KOPT-K1 (cell line): ENCODE results near the gene NRIP1.

Experiments
- H3K27ac ChIP-seq: fragments of 200-600 bp; sonication (generic); 2 replicates; pipeline ENCODE4 v1.5.1; 2016; ENCODE audit warnings: antibody characterized with exemption, mild to moderate bottlenecking, low read depth, low read length; ENCODE audit not compliant: poor library complexity, severe bottlenecking
- H3K36me3 ChIP-seq: fragments of 200-600 bp; sonication (generic); 2 replicates; pipeline ENCODE4 v1.5.1; 2017; ENCODE audit warnings: antibody characterized with exemption, mild to moderate bottlenecking, low read length, moderate library complexity; ENCODE audit not compliant: insufficient read depth
- H3K9me3 ChIP-seq: fragments of 200-600 bp; sonication (generic); 2 replicates; pipeline ENCODE4 v1.5.1; 2017; ENCODE audit warnings: antibody characterized with exemption, low read length, mild to moderate bottlenecking; ENCODE audit not compliant: insufficient read depth, poor library complexity, severe bottlenecking

Gene NRIP1

GRCh38 chr21:15064576-15065391 is at the start of gene NRIP1:
TSS of gene NRIP1 (minus strand) at chr21:15065000. CDS start at chr21:14968192, 96,808 bp downstream.
- Histone ChIP-seq H3K9me3 (no peaks in the 10 kb centered on the region), H3K27ac (no peak within 1 kb of the TSS), H3K36me3 (no peaks in the 10 kb centered on the region)

- Histone ChIP-seq H3K9me3 (no peaks in the 10 kb centered on the region), H3K36me3 (no peaks in the 10 kb centered on the region), H3K27ac (no peak overlapping the region)
Observed at GRCh38 chr21:15112858-15113257, 48.1 kb upstream of the NRIP1 start.

DNA sequence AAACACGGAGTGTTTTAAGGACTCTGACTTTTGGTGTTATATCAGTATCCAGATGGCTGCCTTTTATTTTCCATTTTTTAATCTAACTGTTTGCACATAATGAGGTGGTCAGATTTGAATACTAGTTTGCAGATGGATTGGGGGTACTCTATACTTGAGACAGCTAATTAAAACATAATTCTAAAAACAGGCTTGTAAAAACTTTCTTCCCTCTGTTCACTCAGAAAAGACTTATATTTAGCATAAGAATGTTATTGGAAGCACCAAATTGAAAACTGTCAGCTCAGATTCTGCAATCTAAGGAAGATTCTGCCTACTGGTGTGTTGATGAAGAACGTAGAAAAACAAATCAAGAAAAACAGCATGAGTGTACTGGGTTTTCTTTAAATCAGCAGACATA is 44.0 kb upstream of the NRIP1 start:
- Histone ChIP-seq H3K36me3 (no peaks in the 10 kb centered on the region), H3K9me3 (no peaks in the 10 kb centered on the region), H3K27ac (no peak overlapping the region)

- Histone ChIP-seq H3K27ac (no peak overlapping the region), H3K9me3 (no peaks in the 10 kb centered on the region)
Observed at GRCh38 chr21:15104470-15104869, 39.7 kb upstream of the NRIP1 start.

DNA sequence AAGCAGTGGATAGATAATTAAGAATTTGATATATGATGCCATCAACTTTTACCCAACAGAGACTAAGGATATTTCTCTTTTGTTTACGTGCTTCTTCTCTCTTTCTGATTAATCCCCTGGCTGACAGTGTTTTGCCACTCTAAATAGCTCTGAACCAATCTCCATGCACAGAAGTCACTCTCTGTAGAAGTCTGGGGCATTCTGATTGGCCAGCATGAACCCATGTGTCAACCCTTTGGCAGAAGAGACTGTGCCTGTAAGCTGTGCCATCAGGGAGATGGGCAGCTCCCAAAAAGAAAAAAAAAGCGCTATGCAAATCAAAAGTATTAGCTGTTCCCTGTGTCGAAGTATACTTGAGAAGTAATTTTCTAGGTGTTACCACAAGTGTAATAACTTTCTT is 34.1 kb upstream of the NRIP1 start:
- no peak overlapping the region for H3K27ac ChIP-seq
- H3K36me3 ChIP-seq, result no peaks in the 10 kb centered on the region
- H3K9me3 ChIP-seq, result no peaks in the 10 kb centered on the region

More at GRCh38 chr21:15104470-15104869, 39.7 kb upstream of the NRIP1 start:
- no peaks in the 10 kb centered on the region for H3K36me3 ChIP-seq

DNA sequence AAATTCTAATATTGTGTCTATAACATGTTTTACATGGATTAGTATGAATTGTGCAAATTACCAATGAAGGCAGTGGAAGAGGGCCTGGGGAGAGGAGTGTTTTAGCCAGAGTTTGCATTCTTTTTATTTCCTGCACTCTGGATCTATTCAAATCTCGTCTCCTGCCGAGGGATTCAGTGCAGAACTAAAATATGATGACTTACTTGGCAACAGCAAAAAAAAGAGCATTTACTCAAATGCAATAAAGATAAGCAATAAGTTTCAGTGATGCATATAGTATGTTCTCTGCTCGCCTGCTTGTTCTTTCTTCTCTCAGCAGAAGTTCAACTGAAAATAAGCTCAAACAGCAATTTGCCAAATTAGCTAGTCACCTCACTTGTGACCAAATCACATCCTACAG is 33.4 kb upstream of the NRIP1 start:
- Histone ChIP-seq H3K36me3 (no peaks in the 10 kb centered on the region), H3K9me3 (no peaks in the 10 kb centered on the region), H3K27ac (no peak overlapping the region)

DNA sequence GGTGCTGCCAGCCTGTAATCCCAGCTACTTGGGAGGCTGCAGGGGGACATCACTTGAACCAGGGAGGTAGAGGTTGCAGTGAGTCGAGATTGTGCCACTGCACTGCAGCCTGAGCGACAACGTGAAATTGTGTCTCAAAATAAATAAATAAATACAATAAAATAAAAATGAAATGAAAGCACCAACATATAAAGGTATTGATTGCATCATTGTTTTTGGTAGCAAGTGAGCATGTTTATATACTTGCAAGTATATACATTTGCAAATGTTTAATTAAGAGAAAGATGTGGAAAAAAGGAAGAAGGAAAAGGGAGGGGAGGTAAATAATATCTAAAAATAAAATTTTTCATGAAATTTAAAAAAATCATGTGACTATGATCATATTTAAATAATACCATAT is 32.8 kb upstream of the NRIP1 start:
- H3K27ac ChIP-seq, result no peak overlapping the region
- no peaks in the 10 kb centered on the region for H3K36me3 ChIP-seq
- no peaks in the 10 kb centered on the region for H3K9me3 ChIP-seq

GRCh38 chr21:15096146-15096545 is 31.3 kb upstream of the NRIP1 start:
- Histone ChIP-seq H3K9me3 (no peaks in the 10 kb centered on the region), H3K27ac (no peak overlapping the region), H3K36me3 (no peaks in the 10 kb centered on the region)

DNA sequence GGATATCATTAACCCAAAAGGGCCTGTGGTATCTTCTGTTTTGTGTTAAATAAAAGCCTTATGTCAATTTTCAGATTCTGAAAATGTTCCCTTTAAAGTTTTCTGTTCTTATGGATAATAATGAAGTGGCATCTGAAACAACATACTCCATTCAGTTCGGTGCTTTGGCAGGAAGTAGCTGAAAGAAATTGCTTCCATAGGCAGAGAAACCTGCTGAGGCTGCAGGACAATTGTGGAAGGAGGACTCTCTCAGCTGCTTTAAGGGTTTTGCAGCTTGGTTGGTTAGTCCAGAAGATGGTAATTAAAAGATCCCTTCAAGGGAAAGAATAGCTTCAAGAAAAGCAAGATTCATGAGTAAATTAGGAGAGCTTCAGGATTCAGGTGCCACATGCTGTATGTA is 30.5 kb upstream of the NRIP1 start:
- Histone ChIP-seq H3K9me3 (no peaks in the 10 kb centered on the region), H3K36me3 (no peaks in the 10 kb centered on the region), H3K27ac (no peak overlapping the region)

GRCh38 chr21:15094706-15095105 is 29.9 kb upstream of the NRIP1 start:
- Histone ChIP-seq H3K9me3 (no peaks in the 10 kb centered on the region), H3K36me3 (no peaks in the 10 kb centered on the region), H3K27ac (no peak overlapping the region)

- H3K36me3 ChIP-seq, result no peaks in the 10 kb centered on the region
- H3K27ac ChIP-seq, result no peak overlapping the region
Observed at GRCh38 chr21:15093216-15093615, 28.4 kb upstream of the NRIP1 start.

DNA sequence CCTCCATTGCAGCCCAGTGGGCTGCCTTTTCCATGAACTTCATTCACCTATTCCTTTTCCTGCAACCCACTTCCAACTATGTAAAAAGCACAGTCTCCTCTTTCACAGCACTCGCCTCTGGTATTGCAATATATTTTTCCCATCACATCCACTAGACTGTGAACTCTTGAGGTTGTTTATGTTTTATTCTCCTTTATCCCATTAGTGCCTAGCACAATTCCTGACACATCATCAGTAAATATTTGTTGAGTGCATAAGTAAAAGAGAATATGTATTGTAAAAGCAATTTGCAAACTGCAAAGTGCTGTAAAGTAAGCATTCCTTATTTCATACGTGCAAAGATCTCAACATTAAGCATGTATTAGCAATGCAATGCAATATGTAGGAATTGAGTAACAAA is 27.9 kb upstream of the NRIP1 start:
- Histone ChIP-seq H3K9me3 (no peaks in the 10 kb centered on the region), H3K27ac (no peak overlapping the region), H3K36me3 (no peaks in the 10 kb centered on the region)

More at GRCh38 chr21:15093216-15093615, 28.4 kb upstream of the NRIP1 start:
- H3K9me3 ChIP-seq, result no peaks in the 10 kb centered on the region

GRCh38 chr21:15090390-15090789 is 25.6 kb upstream of the NRIP1 start:
- no peaks in the 10 kb centered on the region for H3K36me3 ChIP-seq
- no peaks in the 10 kb centered on the region for H3K9me3 ChIP-seq
- no peak overlapping the region for H3K27ac ChIP-seq

DNA sequence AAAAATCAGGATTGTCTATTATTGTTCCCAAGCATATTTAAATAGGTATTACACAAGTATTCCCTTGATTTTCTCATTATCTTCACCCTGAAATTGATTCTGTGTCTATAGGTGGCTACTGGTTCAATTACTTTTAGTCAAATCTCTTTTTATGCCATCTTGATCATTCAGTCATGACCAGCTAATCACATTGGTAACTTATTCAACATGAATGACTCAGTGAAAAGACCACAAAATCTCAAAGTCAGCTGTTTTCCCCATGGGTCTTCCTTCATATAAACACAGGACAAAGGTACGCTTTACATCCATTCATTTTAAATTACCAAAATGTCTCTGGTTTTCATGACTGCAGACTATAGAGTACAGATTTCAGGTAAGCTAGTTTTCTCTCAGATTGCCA is 23.7 kb upstream of the NRIP1 start:
- H3K36me3 ChIP-seq, result no peaks in the 10 kb centered on the region
- no peak overlapping the region for H3K27ac ChIP-seq
- no peaks in the 10 kb centered on the region for H3K9me3 ChIP-seq

- H3K27ac ChIP-seq, result no peak overlapping the region
- H3K36me3 ChIP-seq, result no peaks in the 10 kb centered on the region
Observed at GRCh38 chr21:15084668-15085067, 19.9 kb upstream of the NRIP1 start.

GRCh38 chr21:15080526-15080925 is 15.7 kb upstream of the NRIP1 start:
- no peaks in the 10 kb centered on the region for H3K9me3 ChIP-seq
- no peak overlapping the region for H3K27ac ChIP-seq
- H3K36me3 ChIP-seq, result no peaks in the 10 kb centered on the region

More at GRCh38 chr21:15084668-15085067, 19.9 kb upstream of the NRIP1 start:
- no peaks in the 10 kb centered on the region for H3K9me3 ChIP-seq
